Esophagus squamous epithelium (tissue), 5 donors: ENCODE measurements around the gene SLC18A3. TPM values are rescaled to one million over a fixed set of nuclear protein-coding genes. Genes with fewer than 3 reads are reported as not detected.

Experiments used
- DNase-seq: peaks from one replicate; lab custom pipeline; 2025; lab: John Stamatoyannopoulos, UW
- H3K27ac ChIP-seq, 4 donors: fragments of 200-600 bp; sonication (generic); one replicate each; pipeline ENCODE4 v1.5.1; 2016 to 2019; ENCODE audit warnings: mild to moderate bottlenecking in 1 of 4
- H3K27me3 ChIP-seq, 4 donors: fragments of 200-600 bp; sonication (generic); 1 replicate in 3 of 4; 2 replicates in 1 of 4; pipeline versions ENCODE4 v1.5.1 to v1.6.0; 2017 to 2021; ENCODE audit warnings: antibody characterized with exemption in 1 of 4
- H3K36me3 ChIP-seq, 3 donors: fragments of 200-600 bp; sonication (generic); one replicate each; pipeline ENCODE4 v1.5.1; 2016 to 2019
- H3K4me1 ChIP-seq, 3 donors: fragments of 200-600 bp; sonication (generic); one replicate each; pipeline ENCODE4 v1.5.1; 2017 to 2019
- H3K4me3 ChIP-seq, 4 donors: fragments of 200-600 bp; sonication (generic); 1 replicate in 3 of 4; 2 replicates in 1 of 4; pipeline ENCODE4 v1.5.1; 2016 to 2019; ENCODE audit warnings: mild to moderate bottlenecking in 2 of 4, moderate library complexity in 1 of 4
- H3K9me3 ChIP-seq, 3 donors: fragments of 200-600 bp; sonication (generic); one replicate each; pipeline ENCODE4 v1.5.1; 2016 to 2019
- POLR2A ChIP-seq, 4 donors: fragments of 450-650 bp; IDR thresholded peaks; one replicate each; pipeline ENCODE4 v1.6.1; 2017; ENCODE audit warnings: antibody characterized with exemption in 4 of 4, mild to moderate bottlenecking in 4 of 4, moderate library complexity in 3 of 4
- WGBS, 2 donors: methylation state at CpG; one replicate each; pipeline ENCODE4 v1.1.5; 2018; 5-methylcytosine and 5-hydroxymethylcytosine counted together
- intact Hi-C: fragments of 100-400 bp; cut with DNase I; formaldehyde crosslinking; loops from one replicate; pipeline ENCODE4 v1.15.0; 2022
- total RNA-seq, 4 donors: library from RNA; depleted of rRNA; stranded (reverse); fragments of >200 nt; gene quantifications; one replicate each; pipeline ENCODE4 v1.1.0, GENCODE V29; 2016
- TF ChIP-seq, protein P1 (sequence below), 6 experiments: fragments of 450-650 bp in 4 of 6; fragments of 200-600 bp in 2 of 6; sonication (generic) in 2 of 6; IDR thresholded peaks; one replicate each; pipeline ENCODE4 v1.5.1; 2016 to 2019; ENCODE audit warnings: antibody characterized with exemption in 6 of 6, mild to moderate bottlenecking in 4 of 6, moderate library complexity in 4 of 6
- donor health status: DM: yes; HTN: yes; CAD: no.

SLC18A3 gene
- total RNA-seq, 4 donors from 2014 or later = not detected

GRCh38 chr10:49652421-49653272 lies 42.5 kb downstream of the SLC18A3 start:
- Histone ChIP-seq H3K27me3 (peaks cover 0 to 37% (median 0%) of the 10 kb centered on the region in 4 donors), H3K27ac (no peak overlapping the region), H3K4me3 (no peak overlapping the region), H3K4me1 (no peaks in the 10 kb centered on the region), H3K36me3 (no peaks in the 10 kb centered on the region), H3K9me3 (no peaks in the 10 kb centered on the region)
- intact Hi-C loops = no loop called here
- no peak for DNase-seq
- TF ChIP-seq POLR2A (IDR thresholded peaks at IDR 0.05) = no peak
- TF ChIP-seq, protein P1, sequence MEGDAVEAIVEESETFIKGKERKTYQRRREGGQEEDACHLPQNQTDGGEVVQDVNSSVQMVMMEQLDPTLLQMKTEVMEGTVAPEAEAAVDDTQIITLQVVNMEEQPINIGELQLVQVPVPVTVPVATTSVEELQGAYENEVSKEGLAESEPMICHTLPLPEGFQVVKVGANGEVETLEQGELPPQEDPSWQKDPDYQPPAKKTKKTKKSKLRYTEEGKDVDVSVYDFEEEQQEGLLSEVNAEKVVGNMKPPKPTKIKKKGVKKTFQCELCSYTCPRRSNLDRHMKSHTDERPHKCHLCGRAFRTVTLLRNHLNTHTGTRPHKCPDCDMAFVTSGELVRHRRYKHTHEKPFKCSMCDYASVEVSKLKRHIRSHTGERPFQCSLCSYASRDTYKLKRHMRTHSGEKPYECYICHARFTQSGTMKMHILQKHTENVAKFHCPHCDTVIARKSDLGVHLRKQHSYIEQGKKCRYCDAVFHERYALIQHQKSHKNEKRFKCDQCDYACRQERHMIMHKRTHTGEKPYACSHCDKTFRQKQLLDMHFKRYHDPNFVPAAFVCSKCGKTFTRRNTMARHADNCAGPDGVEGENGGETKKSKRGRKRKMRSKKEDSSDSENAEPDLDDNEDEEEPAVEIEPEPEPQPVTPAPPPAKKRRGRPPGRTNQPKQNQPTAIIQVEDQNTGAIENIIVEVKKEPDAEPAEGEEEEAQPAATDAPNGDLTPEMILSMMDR (IDR thresholded peaks at IDR 0.05) = no peak
- 65 to 72% methylated on average over 14 to 15 of the region's 15 CpGs for WGBS, 2 donors

- H3K27ac ChIP-seq = no peak overlapping the region
- H3K9me3 ChIP-seq = no peaks in the 10 kb centered on the region
- intact Hi-C loops = no loop called here
- no peaks in the 10 kb centered on the region for H3K4me1 ChIP-seq
- no peak for DNase-seq
- no peak overlapping the region for H3K4me3 ChIP-seq
- 70 to 90% methylated on average over 4 to 6 of the region's 11 CpGs for WGBS, 2 donors
- peaks cover 0 to 32% (median 0%) of the 10 kb centered on the region in 4 donors for H3K27me3 ChIP-seq
- no peaks in the 10 kb centered on the region for H3K36me3 ChIP-seq
- no peak for TF ChIP-seq POLR2A (IDR thresholded peaks at IDR 0.05)
- TF ChIP-seq, protein P1 (IDR thresholded peaks at IDR 0.05) = no peak
These were observed 43.3 kb downstream of the SLC18A3 start for GRCh38 chr10:49653273-49653929.

DNA sequence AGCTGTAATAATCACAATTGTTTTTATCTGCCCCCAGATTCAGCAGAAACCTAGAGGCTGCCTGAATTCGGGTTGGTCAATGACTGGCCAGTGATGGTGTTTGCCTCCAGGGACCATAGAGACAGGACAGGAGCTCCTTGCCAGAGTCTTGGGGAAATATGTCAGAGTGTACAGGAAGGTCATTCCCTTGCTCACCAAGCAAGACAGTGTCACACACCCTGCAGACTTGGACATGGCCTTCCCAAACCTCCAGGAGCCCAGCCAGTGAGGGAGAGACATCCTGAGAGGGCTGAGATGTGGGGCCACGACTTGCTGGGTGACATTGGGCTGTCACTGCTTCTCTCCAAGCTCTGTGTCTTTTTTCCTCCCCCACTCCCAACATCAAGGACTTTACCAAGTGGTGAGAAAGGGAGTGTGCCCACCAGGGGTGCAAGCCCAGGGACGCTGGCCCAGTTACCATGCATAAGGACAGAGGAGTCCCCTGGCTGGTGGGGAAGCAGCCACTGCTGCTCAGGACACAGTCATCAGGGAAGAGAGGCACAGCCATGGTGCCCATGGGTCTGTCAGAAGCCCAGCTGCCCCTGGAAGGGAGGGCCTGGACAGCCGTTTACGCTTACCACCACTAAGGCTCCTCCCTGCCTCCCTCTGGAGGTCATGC lies 44.1 kb downstream of the SLC18A3 start:
- Histone ChIP-seq H3K27me3 (peaks cover 0 to 26% (median 0%) of the 10 kb centered on the region in 4 donors), H3K4me1 (no peaks in the 10 kb centered on the region), H3K36me3 (no peaks in the 10 kb centered on the region), H3K9me3 (peaks cover 0 to 3% (median 0%) of the 10 kb centered on the region in 3 donors), H3K4me3 (no peak overlapping the region), H3K27ac (no peak overlapping the region)
- no peak for TF ChIP-seq POLR2A (IDR thresholded peaks at IDR 0.05)
- TF ChIP-seq, protein P1 (IDR thresholded peaks at IDR 0.05) = no peak
- DNase-seq = no peak
- intact Hi-C loops = no loop called here
- 0 to 42% methylated on average over 1 to 4 of the region's 5 CpGs for WGBS, 2 donors

- intact Hi-C loops = no loop called here
- peaks cover 0 to 13% (median 0%) of the 10 kb centered on the region in 3 donors for H3K9me3 ChIP-seq
- TF ChIP-seq, protein P1 (IDR thresholded peaks at IDR 0.05) = no peak
- no peak for TF ChIP-seq POLR2A (IDR thresholded peaks at IDR 0.05)
- 84 to 93% methylated on average over 8 to 18 of the region's 18 CpGs for WGBS, 2 donors
- DNase-seq = no peak
- H3K27ac ChIP-seq = no peak overlapping the region
- no peaks in the 10 kb centered on the region for H3K4me1 ChIP-seq
- no peaks in the 10 kb centered on the region for H3K36me3 ChIP-seq
- peaks cover 0 to 19% (median 0%) of the 10 kb centered on the region in 4 donors for H3K27me3 ChIP-seq
- no peak overlapping the region for H3K4me3 ChIP-seq
These were observed 45.0 kb downstream of the SLC18A3 start for GRCh38 chr10:49655099-49655498.
